HL-60 (cell line): ENCODE measurements around the gene AHSP.
A peak's percentile ranks its signal among the peaks of the same experiment; 100 is the strongest.

Experiments used
- DNase-seq, 2 experiments: peaks; one replicate each; pipeline ENCODE4 v3.0.0-alpha.2; 2010 to 2020; ENCODE audit warnings: low read depth in 1 of 2, low spot score in 1 of 2
- H3K27ac ChIP-seq: fragments of 250-450 bp; sonication (Bioruptor Pico); replicated peaks from 2 replicates; pipeline ENCODE4 v1.5.1; 2020; ENCODE audit warnings: mild to moderate bottlenecking, moderate library complexity
- H3K27me3 ChIP-seq: fragments of 250-450 bp; sonication (Bioruptor Pico); 2 replicates; pipeline ENCODE4 v1.5.1; 2021; ENCODE audit warnings: mild to moderate bottlenecking, moderate library complexity; ENCODE audit not compliant: insufficient read depth, poor library complexity, severe bottlenecking
- H3K4me3 ChIP-seq: replicated peaks from 2 replicates; pipeline ENCODE4 v1.5.1; 2011; ENCODE audit warnings: mild to moderate bottlenecking, control low read depth, low read length; ENCODE audit not compliant: insufficient read depth
- GABPA ChIP-seq: IDR thresholded peaks from 2 replicates; pipeline ENCODE4 v1.6.1; 2012; ENCODE audit warnings: low read depth
- POLR2AphosphoS5 ChIP-seq: IDR thresholded peaks from 2 replicates; pipeline ENCODE4 v1.6.1; 2012; ENCODE audit warnings: low read depth
- SPI1 ChIP-seq: IDR thresholded peaks from 2 replicates; pipeline ENCODE4 v1.6.1; 2012; ENCODE audit warnings: low read depth, mild to moderate bottlenecking, borderline replicate concordance
- TF ChIP-seq, protein P1 (sequence below): IDR thresholded peaks from 2 replicates; pipeline ENCODE4 v1.6.1; 2012; ENCODE audit warnings: low read depth; ENCODE audit not compliant: insufficient replicate concordance
- TF ChIP-seq, protein P2 (sequence below): IDR thresholded peaks from one replicate; pipeline ENCODE4 v1.5.1; 2011; ENCODE audit warnings: low read length, control low read depth, inconsistent platforms; ENCODE audit not compliant: insufficient read depth

Gene AHSP

DNA sequence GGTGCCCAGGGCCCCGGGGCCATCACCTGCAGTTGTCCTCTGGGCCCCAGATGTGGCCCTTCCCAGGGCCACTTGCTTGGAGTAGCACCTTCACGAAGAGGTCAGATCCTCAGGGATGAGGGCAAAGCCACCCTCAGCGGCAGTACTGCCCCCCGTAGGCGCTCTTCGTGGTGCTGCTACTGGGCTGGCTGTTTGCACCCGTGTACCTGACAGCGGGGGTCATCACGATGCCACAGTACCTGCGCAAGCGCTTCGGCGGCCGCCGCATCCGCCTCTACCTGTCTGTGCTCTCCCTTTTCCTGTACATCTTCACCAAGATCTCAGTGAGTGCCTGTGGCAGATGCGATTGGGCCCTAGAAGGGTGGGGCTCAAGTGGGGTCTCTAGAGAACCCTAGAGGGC, 42.1 kb upstream of the AHSP start:
- no peak for DNase-seq
- no peak overlapping the region for H3K4me3 ChIP-seq
- H3K27me3 ChIP-seq: no peaks in the 10 kb centered on the region
- H3K27ac ChIP-seq: no peak overlapping the region
- TF ChIP-seq SPI1 (no peak), GABPA (no peak)
- TF ChIP-seq, protein P1, sequence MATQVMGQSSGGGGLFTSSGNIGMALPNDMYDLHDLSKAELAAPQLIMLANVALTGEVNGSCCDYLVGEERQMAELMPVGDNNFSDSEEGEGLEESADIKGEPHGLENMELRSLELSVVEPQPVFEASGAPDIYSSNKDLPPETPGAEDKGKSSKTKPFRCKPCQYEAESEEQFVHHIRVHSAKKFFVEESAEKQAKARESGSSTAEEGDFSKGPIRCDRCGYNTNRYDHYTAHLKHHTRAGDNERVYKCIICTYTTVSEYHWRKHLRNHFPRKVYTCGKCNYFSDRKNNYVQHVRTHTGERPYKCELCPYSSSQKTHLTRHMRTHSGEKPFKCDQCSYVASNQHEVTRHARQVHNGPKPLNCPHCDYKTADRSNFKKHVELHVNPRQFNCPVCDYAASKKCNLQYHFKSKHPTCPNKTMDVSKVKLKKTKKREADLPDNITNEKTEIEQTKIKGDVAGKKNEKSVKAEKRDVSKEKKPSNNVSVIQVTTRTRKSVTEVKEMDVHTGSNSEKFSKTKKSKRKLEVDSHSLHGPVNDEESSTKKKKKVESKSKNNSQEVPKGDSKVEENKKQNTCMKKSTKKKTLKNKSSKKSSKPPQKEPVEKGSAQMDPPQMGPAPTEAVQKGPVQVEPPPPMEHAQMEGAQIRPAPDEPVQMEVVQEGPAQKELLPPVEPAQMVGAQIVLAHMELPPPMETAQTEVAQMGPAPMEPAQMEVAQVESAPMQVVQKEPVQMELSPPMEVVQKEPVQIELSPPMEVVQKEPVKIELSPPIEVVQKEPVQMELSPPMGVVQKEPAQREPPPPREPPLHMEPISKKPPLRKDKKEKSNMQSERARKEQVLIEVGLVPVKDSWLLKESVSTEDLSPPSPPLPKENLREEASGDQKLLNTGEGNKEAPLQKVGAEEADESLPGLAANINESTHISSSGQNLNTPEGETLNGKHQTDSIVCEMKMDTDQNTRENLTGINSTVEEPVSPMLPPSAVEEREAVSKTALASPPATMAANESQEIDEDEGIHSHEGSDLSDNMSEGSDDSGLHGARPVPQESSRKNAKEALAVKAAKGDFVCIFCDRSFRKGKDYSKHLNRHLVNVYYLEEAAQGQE: no peak
- TF ChIP-seq, protein P2, sequence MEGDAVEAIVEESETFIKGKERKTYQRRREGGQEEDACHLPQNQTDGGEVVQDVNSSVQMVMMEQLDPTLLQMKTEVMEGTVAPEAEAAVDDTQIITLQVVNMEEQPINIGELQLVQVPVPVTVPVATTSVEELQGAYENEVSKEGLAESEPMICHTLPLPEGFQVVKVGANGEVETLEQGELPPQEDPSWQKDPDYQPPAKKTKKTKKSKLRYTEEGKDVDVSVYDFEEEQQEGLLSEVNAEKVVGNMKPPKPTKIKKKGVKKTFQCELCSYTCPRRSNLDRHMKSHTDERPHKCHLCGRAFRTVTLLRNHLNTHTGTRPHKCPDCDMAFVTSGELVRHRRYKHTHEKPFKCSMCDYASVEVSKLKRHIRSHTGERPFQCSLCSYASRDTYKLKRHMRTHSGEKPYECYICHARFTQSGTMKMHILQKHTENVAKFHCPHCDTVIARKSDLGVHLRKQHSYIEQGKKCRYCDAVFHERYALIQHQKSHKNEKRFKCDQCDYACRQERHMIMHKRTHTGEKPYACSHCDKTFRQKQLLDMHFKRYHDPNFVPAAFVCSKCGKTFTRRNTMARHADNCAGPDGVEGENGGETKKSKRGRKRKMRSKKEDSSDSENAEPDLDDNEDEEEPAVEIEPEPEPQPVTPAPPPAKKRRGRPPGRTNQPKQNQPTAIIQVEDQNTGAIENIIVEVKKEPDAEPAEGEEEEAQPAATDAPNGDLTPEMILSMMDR: no peak

DNA sequence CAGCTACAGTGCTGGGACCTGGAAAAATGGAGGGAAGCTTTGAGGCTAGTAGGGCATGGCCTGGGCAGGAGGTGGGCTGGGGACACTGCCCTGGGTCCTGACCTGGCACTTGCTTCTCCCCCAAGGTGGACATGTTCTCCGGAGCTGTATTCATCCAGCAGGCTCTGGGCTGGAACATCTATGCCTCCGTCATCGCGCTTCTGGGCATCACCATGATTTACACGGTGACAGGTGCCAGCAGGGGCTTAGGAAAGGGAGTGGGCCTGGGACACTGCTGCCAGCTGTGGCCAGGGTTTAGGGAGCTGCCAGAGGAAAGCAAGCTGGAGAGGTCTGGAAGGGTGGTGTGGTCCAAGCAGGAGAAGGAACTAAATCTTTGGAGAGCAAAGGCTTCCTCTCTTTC, 41.7 kb upstream of the AHSP start:
- no peak for DNase-seq
- H3K4me3 ChIP-seq: no peak overlapping the region
- H3K27ac ChIP-seq: no peak overlapping the region
- no peaks in the 10 kb centered on the region for H3K27me3 ChIP-seq
- TF ChIP-seq, protein P1: no peak
- TF ChIP-seq POLR2AphosphoS5 (no peak), GABPA (no peak), SPI1 (no peak)
- TF ChIP-seq, protein P2: no peak

DNA sequence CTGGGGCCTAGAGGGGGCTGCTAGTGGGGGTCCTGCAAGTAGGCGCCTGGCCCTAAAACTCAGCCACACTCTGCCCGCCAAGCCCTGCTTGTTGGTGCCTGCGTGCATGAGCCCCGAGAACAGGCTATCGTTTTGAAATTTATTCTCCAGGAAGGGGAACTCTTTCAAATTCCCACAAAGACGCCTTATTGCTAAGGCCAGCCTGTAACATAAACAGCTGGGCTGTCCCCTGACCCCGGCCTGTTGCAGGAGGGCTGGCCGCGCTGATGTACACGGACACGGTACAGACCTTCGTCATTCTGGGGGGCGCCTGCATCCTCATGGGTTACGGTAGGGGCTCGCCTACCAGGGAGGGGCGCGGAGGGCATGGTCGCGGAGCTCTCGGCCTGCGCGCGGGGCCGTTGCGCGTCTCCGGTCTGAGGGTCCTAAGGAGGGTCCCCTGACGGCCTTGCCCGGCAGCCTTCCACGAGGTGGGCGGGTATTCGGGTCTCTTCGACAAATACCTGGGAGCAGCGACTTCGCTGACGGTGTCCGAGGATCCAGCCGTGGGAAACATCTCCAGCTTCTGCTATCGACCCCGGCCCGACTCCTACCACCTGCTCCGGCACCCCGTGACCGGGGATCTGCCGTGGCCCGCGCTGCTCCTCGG, 40.5 kb upstream of the AHSP start:
- TF ChIP-seq, protein P2: no peak
- no peak for TF ChIP-seq SPI1
- TF ChIP-seq, protein P1: no peak
- TF ChIP-seq GABPA: no peak
- TF ChIP-seq POLR2AphosphoS5: no peak
- H3K27me3 ChIP-seq: no peaks in the 10 kb centered on the region
- H3K4me3 ChIP-seq: peak overlapping the region; percentile 62
- DNase-seq: no peak
- peak overlapping the region; percentile 28; the same call in 1 of the 2 replicates for H3K27ac ChIP-seq
